GM23248 (cell line): ENCODE measurements around the gene REV3L.

ENCODE experiments used
- EZH2 ChIP-seq: fragments of 200-600 bp; sonication (generic); IDR thresholded peaks from 2 replicates; pipeline ENCODE4 v1.6.1; 2018; ENCODE audit warnings: antibody characterized with exemption, mild to moderate bottlenecking; ENCODE audit not compliant: insufficient read depth, poor library complexity, severe bottlenecking
- EZH2phosphoT487 ChIP-seq: fragments of 200-600 bp; sonication (generic); IDR thresholded peaks from 2 replicates; pipeline ENCODE4 v1.6.1; 2018; ENCODE audit warnings: antibody characterized with exemption, moderate library complexity, mild to moderate bottlenecking, low read depth; ENCODE audit not compliant: insufficient read depth

GRCh38 chr6:111469543-111469942 is 13.5 kb downstream of the REV3L start:
- TF ChIP-seq EZH2 (no peak), EZH2phosphoT487 (no peak)
